Body of pancreas (tissue), 4 donors: ENCODE data around the gene NCOA6.
A peak's percentile ranks its signal among the peaks of the same experiment; 100 is the strongest.

Experiments used
- CTCF ChIP-seq, 7 experiments: fragments of 450-650 bp in 4 of 7; fragments of 200-600 bp in 3 of 7; sonication (generic) in 3 of 7; IDR thresholded peaks; one replicate each; pipeline ENCODE4 v1.5.1; 2016 to 2019; ENCODE audit warnings: antibody characterized with exemption in 7 of 7
- POLR2A ChIP-seq, 3 donors: fragments of 450-650 bp; IDR thresholded peaks; one replicate each; pipeline ENCODE4 v1.6.1; 2016; ENCODE audit warnings: antibody characterized with exemption in 3 of 3, mild to moderate bottlenecking in 2 of 3

GRCh38 chr20:34704177-34705007, 121.1 kb downstream of the NCOA6 start, which contains the start of gene TP53INP2:
- peak in 1 of 7 experiments; percentile 1 for TF ChIP-seq CTCF (IDR thresholded peaks at IDR 0.05)
- peak; percentile 62 to 85 (median 72) for TF ChIP-seq POLR2A (IDR thresholded peaks at IDR 0.05)
